Raji (cell line): ENCODE measurements around the gene ELMOD1.

ENCODE experiments used
- POLR2A ChIP-seq: IDR thresholded peaks from 2 replicates; pipeline ENCODE4 v1.6.1; 2011; ENCODE audit warnings: low read depth, low read length, control low read depth; ENCODE audit not compliant: insufficient read depth

Gene ELMOD1

DNA sequence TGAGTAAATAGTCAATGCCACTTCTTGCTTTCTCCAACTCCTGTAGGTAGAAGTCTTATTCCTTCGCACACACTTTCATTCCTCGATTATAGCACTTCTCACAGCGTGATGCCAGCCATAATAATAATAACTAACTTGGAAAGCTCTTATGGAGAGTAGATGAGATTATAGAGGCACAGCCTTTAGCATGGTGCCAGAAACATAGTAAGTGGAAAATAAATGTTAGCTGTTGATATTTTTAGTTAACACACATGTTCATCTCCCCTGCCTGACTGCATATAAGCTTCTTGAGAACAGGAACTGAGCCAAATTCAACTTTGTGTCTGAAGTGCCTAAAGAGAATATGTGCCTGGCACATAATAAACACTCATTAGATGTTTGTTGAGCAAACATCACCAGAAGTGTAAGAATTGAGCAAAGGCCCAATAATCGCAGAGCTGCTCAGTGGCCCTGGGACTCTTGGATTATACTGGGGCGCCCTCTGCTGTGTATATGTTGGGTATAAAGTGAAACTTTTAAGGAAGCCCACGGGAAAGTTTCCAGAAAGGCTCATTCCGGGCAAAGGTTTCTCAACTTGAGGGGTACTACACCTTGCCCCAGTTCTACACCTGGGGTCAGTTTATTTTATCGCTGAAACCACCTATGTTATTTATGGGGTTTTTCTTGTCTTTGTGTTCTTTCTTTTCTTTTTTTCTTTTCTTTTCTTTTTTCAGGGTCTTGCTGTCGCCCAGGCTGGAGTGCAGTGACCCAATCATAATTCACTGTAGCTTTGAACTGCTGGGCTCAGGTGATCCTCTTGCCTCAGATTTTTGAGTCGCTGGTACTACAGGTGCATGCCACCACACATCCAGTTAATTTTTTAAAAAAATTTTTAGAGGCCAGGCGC, 98.6 kb downstream of the ELMOD1 start:
- TF ChIP-seq POLR2A: no peak

DNA sequence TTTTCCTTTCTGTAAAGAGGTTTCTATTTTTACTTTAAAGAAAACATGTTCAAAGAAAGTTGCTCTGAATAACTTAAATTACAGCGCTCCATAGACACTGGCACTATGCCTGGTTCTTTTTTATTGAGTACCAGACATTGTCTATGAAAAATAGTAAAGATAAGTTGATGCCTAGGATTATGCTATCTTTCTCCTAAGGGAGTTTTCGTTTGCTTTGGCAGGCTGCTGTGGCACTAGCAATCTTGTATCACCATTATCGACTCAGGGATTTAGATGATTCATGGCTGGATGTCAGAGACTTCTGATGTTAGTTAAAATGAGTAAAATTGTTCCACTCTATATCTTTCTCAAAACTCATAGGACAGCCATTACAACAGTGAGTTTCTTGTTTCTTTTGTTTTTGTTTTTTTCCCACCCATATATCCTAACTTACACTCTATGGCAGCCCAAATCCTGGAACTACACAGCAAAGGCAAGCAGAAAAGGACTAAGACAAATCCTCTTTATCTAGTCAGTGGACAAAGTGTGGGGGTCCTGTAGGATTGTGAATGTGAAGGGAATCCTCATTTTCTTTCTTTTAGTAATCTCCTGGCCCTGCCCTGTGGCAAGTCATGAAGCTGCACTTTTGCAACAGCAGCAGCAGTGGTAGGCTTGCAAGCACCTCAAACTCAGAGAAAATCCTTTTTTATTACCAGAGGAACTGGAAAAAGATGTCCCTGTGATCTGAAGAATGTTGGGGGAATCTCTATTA, 100.2 kb downstream of the ELMOD1 start:
- TF ChIP-seq POLR2A: no peak

DNA sequence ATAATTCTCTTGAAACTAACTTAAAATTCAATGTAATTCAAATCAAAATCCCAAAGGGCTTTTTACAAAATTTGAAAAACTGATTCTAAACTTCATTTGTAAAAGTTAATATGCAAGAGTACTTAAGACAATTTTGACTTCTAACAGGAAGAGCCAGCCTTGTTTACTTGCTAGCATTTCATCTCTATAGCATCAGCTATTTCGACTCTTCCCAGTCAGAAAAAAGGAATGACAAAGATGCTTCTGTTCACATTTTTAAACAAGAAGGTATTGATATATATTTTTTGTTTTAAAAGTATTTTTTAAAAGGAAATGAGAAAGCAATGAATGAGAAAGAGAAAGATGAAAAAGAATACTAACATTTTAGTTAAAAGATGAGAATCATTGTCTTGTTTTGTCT, 104.5 kb downstream of the ELMOD1 start:
- TF ChIP-seq POLR2A: no peak

DNA sequence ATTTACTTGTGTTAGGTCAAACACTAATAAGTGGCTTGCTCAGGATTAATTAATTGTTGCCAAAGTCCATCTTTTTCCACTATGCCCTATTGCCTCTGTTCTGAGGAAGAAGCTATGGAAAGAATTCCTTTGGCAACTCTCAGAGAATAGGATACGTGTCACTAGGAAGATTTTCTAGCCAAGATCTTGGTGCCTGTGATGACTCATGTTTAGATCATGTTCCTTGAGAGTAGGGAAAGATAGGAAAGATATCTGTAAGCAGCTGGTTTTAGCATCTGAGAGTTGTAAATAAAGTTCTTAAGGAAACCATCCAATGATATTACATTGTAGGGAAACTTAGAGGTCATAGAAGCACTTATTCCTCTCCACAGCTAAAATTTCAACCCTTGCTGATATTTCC, 105.2 kb downstream of the ELMOD1 start:
- no peak for TF ChIP-seq POLR2A

DNA sequence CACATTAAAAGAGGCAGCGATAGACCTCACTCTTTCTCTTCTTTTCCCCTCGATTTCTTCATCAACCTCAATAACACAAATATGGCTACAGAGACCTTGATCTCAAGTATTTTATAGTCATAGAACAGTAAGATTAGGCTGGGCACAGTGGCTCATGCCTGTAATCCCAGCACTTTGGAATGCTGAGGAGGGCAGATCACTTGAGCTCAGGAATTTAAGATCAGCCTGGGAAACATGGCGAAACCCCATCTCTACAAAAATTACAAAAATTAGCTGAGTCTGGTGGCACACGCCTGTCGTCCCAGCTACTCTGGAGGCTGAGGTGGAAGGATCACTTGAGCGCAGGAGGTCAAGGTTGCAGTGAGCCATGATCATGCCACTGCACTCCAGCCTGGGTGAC, 106.3 kb downstream of the ELMOD1 start:
- no peak for TF ChIP-seq POLR2A

DNA sequence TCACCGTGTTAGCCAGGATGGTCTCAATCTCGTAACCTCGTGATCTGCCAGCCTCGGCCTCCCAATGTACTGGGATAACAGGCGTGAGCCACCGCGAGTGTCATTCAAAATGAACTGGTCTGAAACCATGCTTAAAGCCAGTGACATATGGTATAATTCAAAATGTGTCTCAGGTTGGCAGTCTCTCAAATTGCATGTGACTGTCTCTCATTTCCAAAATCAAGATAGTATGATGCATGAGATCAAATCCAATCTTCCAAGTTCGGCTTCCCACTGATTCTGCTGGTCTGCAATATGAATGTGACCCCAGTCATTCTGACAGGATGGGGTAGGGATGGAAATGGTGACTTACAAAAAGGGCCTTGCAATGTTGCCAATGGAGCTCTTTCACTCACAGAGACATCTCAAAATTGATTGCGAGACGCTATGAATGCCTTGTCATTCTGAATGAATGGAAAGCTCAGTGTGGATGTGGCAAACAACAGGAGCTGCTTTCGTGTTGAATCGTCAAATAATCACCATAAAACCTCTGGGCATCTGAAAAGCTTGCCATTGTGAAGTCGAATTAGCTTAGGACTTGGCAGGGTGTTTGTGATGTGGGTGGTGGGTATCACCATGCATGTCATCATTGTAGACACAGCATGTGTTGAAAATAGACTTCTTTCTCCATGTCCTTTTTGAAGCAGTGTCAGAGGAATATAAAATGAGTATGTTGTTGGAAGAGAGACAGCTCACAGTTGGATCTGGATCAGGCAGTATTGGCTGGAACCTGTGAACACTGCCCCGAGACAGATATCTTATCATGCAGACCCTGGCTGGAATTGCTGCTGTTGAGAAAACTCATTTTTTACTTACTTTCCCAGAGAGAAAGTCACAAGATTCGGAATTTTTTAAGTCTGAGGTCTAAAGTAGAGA, 108.7 kb downstream of the ELMOD1 start:
- TF ChIP-seq POLR2A: no peak

DNA sequence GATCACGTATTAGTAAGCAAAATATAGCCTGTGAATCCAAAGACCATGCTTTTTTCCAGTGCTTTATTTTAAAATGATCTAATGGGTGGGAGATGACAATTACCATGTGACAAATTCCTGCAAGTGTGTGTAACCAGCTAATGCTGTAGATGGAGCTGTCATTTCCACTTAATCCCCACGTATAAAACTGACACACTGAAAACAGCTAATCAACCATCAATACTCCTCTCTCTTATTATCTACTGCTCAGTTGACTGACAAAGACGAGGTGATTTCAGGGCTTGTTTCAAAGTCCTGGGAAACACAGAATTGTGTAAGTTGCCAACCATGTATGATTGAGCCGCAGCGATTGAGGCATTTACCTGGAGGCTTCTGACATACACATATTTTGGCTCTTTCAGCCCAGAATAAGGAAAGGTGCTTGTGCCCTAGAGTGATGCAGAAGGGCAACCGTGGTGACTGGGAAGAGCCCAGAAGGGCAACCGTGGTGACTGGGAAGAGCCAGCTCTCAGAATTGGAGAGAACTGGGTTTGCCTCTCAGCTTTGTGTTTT, 111.2 kb downstream of the ELMOD1 start:
- TF ChIP-seq POLR2A: no peak

DNA sequence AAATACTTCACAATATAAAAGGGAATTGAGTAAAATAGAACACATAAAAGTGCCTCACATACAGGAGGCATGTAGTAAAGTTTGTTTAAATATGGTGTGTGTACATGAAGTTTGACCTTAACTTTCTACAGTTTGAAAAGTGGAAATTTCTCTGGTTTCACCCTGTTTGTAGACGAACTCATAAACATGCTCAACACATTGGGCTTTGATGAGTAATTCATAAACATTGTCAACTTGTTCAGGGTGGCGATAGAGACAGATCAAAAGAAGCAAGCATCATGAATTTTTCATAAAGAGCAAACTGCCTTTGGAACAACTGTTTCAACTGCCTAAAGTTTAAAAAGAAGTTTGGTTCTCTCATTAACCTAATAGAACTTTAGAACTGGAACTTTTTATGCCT, 111.8 kb downstream of the ELMOD1 start:
- TF ChIP-seq POLR2A: no peak

DNA sequence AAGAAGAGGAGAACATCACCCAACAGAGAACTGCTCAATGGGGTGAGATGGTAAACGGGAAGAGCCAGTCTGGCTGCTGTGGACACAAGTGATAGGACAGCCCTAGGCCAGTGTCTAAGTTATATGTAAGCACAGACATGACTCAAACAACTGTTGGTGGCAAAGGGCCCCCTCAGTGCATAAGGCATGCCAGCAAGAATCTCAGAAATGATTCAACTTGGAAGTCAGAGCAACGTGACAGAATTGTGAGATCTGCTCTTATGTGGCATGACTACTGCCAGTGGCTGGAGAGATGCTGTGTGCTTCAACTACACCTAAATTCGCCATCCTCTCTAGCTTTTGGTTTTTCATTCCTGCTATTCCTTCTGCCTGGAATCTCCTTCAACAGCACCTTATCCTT, 113.5 kb downstream of the ELMOD1 start:
- no peak for TF ChIP-seq POLR2A

DNA sequence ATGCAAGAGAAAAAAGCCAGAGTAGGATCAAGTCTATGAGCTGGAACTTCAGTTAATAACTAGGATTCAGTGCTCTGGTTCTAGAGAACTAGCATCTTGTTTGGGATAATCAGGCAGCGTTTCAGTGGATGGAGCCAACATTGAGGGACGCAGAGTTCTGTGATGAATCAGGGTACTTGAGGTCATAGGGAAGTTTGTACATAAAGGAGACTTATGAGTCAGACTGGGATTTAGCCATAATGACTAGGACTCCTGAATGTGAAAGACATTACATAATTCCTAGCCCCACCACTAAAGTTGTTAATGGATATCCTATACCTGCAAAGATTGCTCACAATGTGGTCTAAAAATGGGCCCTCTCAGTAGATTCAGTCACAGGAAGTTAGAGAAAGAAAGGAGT, 114.1 kb downstream of the ELMOD1 start:
- TF ChIP-seq POLR2A: no peak

DNA sequence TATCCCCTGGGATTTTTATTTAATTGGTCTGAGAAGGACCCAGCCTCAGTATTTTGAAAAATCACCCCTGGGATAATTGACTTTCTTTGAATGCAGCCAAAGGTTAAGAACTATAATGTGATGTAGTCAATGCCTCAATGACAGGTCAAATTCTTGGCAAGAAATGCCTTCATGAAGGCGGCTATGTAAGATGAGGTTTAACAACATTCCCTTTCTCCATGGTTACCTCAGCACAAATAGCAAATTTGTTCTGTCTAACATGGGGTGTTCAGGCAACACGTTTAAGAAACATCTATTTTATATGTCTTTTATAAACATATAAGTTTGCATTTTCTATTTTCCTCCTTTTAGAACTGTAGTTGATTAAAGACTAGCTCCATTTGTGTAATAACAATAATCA, 115.6 kb downstream of the ELMOD1 start:
- TF ChIP-seq POLR2A: no peak

DNA sequence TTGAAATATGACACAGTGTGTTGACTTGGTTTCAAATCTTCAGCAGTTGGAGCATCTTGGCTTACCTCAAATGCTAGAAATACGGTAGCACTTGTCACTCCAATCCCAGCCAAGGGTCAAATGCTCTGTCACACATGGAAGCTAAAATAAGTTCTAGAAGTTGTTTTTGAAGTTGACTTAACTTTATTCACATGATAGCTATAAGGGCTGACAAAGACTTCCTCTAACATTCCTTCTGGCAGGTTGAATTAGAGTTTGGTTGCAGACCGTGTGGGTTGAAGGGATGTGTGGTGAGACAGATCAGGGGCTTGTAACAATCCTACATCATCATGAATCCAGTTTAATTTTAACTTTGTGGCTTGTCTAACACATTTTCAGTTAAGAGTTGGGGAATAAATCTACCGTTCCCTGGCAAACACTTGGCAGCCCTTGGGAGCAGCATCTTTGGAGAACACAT, 116.3 kb downstream of the ELMOD1 start:
- TF ChIP-seq POLR2A: no peak

DNA sequence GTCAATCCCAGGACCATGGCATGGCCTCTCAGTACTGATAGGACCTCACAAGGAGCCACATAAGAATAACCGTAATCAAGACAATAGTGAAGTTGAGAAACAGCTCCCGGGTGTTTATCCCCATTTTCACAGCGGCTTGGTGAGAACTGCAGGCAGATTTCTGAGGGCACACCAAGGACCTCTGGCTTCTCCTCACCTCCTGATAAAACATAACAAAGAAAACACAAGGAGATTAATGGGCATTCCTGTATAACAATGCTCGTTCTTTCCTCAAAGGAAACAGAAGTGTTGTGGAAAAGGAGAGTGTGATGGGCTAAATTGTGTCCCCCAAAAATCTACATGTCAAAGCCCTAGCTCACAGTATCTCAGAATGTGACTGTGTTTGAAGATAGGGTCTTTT, 116.9 kb downstream of the ELMOD1 start:
- TF ChIP-seq POLR2A: no peak

DNA sequence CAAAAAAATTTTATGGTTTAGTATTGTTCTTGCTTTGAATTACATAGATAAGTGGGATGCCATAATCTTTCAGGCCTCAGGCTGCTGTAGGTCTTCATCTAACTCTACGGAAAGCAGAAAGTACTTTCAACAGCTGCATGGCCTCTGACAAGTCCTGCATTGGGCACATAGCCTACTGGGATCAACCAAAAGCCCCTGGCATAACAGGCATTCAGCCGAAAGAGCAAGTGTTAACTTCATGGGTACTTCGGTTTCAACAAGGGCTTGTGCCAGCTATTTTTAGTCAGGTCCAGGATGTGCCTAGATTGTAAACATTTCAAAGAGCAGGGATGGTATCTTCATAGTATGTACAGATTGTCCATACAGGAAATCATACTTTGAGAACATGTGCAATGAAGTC, 117.8 kb downstream of the ELMOD1 start:
- no peak for TF ChIP-seq POLR2A

DNA sequence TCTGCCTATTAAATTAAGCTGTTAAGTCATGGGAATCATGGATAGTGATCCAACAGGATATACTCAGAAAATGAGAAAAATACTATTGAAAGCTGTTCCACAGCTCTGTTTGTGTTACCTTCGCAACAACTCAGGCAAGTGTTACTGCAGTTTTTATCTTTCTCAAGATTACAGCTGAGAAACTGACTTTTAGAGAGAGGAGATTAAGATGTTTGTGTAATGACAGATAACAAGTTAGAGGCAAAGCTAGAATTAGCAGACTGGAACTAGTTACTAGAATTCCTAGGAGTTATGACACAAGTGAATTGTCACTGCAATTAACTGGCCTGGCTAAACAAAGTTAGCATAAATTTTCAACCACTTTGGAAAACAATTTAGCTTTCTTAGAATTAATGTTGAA, 119.4 kb downstream of the ELMOD1 start:
- TF ChIP-seq POLR2A: no peak
